NCI-H146 treated with DMSO at 0.1 percent for 48 hours (cell line): ENCODE results near the gene AFG3L2.

Experiments used
- DNase-seq: peaks from one replicate; lab custom pipeline; 2025; ENCODE audit not compliant: unreplicated experiment; lab: John Stamatoyannopoulos, UW

AFG3L2 gene

DNA sequence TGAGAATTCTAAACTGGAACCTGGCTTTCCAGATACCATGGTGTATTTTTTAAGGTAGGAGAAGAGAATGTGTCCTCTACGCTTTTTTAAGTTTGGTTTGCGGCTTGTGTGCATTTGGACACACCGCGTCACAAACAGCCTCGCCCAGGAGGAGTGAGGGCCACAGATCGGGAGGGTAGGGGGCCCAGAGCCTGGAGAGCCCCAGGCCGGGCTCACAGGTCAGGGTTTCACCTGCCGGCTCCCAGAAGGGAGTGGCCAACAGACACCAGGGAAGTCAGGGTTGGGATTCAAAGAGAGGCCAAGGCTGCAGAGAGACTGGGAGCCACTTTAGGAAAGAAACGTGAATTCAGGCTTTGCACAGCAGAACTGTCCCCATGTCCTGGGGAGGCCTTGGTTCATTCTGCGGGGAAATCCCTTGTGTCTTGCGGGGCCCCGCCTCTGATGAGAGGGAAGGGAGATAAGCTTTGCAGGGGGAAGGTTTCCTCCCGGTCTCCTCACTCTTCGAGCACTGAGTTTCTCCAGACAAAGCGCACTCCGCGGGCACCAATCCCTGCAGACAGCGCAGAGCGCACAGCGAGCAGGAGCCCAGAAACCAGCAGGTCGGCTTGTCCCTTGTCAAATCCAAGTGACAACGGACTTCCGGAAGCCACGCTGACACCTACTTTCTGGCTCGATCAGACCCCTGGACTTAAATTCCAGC, 70.9 kb downstream of the AFG3L2 start:
- no peak for DNase-seq

- DNase-seq = no peak
Measured at GRCh38 chr18:12305211-12305610, 71.8 kb downstream of the AFG3L2 start.

DNA sequence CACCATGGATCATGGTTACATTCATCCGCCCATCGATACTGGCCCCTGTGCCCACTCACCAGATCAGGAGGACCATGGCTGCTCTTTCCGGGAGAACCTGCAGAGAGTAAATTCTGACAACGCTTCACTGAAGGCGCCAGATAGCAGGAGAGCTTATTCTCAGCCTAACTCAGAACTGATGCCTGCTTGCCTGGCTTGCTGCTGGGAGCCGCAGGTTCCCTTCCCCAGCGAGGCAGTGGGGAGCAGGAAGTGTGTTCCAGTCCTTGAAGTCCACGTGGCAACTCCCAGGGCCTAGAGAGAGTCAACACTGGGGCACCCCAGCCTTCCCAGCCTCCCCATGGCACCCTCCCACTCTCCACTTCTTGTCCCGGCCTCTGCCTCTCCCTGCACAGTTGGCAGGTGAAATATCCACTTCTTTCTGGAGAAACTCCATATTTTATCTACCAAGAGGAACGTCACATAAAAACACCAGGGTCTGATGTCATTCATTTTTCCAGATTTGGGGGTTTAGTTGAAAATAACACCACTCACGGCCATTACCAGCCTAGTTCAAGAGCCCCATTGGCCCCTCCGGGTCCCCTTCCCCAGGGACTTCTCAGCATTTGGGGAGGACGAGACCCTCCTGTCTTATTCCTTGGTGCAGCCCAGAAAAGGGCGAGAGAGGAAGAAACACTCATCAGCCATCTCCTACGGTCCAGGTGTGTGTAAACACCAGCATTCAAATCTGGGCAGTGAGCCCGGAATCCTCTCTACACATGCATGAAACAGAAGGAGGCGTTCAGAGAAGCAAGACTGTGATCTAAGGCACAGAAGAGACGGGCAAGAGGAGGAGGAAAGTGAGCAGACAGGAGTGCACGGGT, 72.4 kb downstream of the AFG3L2 start:
- DNase-seq = no peak

DNA sequence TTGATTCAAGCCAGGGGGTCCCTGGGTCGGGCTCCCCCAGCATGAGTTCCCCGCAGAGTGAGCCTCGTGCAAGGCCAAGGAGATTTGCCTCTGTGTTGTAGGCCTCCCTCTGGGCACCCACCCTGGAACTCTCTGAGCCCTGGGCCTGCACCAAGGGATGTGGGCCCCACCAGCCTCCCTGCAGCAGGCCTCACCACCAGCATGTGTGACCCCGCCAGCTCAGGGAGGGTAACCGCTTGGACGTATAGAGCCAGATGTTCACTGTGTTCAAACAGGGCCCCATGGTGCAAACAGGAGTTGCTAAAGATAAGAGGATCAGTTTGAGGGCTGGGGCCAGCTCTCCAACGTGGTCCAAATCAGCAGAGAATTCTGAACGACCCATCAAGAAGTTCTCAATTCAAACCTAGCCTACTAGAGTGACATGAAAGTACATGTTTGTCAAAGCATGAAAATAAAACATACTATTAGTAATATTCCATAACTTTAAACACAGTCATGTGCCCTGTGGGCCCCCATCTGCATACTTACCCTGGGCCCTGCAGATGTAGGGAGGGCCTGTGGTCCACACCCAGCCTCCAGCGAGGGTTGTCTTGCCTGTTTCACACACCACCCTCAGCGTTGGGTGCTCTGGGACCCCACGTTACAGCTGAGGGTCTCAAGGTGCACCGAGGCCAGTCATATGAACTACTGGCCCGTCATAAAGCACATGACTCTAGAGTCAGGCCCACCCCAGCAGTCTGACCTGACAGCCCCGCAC, 74.5 kb downstream of the AFG3L2 start:
- no peak for DNase-seq

DNA sequence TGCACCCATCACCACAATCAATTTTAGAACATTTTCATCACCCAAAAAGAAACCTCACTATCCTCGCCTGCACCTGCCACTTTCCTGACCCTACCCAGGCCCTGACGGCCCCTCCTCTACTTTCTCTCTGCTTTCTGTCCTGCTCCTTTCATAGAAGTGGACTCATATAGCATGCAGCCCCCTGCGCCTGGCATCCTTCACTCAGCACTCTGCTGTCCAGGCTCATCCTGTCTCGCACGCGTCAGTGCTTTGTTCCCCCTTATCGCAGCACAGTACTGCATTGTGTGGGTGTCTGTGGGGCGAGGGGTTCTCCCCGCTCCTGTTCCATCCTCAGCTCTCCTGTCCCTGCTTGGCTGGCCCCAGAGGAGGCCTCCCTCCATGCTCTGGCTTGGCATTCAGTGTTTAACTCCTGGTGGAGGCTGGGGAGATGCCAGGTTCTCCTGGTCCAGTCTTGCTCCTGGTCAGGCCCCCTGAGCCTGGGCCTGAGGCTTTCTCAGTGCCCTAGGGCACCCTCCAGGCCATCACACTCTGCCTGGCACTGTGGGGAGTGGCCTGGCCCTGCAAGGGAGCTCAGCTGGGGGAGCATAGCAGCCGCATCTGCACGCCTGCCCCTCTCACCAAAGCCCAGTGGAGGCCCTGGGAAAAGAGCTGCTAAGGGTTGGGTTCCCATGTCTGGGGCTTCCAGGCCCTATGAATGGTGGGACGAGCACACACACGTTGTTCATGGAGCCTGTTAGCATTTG, 75.6 kb downstream of the AFG3L2 start:
- no peak for DNase-seq

GRCh38 chr18:12299862-12300261, 77.2 kb downstream of the AFG3L2 start:
- DNase-seq = no peak

GRCh38 chr18:12296457-12296856, 80.6 kb downstream of the AFG3L2 start:
- no peak for DNase-seq

- DNase-seq = no peak
Measured at GRCh38 chr18:12296087-12296403, 81.0 kb downstream of the AFG3L2 start.

GRCh38 chr18:12295389-12296086, 81.5 kb downstream of the AFG3L2 start:
- DNase-seq = no peak

DNA sequence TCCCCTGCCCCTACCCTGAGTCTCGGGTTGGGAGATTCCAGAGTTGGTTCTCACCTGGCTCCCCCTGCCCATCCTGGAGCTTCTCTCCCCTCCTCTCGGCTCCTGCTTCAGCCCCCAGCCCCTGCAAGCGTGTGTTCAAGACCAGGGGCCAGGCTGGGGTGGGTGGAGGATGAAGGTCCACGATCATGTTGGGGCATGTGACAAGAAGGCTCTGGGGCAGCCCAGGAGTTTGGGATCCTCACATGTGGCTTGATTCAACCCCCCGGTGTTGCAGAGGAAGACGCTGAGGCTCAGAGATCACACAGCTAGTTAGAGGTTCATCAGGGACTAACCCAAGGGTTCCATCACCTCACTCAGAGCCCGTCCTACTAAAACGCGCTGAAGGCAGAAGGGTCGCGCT, 83.2 kb downstream of the AFG3L2 start:
- no peak for DNase-seq

DNA sequence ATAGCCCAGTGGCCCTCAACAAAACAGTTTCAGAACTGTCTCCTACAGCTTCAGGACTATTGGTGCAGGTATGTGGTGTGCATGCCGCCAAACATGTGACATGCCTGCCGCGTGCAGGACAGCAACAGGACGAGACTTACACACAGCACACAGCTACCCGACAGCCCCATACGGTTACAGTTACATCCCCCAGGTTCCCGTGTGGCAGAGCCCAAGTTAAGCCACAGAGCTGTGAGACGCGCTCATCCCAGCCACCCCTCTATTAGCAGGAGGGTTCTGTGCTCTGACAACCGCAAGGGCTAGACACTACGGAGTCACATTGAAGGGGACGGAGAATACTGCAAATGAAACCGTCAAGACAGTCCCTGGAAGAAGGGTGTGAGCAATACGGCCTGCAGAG, 85.3 kb downstream of the AFG3L2 start:
- DNase-seq = no peak

DNA sequence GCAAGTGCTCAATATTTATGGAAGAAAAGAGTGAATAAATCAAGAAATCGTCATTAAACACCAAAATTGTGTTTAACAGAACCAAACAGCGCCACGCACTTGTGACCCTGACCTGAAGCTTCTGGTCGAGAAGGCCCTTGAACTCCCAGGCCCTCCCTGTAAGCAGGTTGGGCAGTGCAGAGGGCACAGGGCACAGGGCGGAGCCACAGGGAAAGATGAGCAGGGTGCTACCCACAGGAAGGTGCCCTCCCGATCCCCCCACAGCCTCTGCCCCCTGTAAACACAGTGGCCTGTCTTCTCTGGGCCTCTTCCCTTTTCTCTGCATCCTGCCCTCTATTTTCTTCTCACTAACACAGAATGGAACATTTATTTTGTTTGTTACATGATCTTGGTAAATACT, 85.9 kb downstream of the AFG3L2 start:
- no peak for DNase-seq

DNA sequence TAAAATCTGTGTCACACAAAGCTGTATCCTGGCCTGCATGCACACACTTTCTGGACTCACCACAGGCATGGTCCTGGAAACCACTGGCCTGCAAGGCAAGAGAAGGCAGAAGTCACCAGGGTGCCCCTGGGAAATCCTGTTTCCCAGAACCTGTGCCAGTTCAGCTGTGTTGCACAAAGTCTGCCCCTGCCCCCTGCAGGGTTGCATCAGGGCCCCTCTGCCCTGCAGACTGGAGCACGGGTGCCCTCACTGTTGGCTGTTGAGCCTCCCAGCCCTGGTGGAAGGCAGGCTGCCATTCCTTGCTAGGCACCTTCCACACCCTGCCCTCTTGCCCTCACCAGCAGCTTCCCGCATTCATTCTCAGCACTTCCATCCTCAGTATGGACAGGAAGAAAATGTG, 86.9 kb downstream of the AFG3L2 start:
- DNase-seq = no peak

GRCh38 chr18:12288403-12288755, 88.6 kb downstream of the AFG3L2 start:
- DNase-seq = no peak

GRCh38 chr18:12287684-12288402, 89.2 kb downstream of the AFG3L2 start:
- DNase-seq = peak; percentile 45

DNA sequence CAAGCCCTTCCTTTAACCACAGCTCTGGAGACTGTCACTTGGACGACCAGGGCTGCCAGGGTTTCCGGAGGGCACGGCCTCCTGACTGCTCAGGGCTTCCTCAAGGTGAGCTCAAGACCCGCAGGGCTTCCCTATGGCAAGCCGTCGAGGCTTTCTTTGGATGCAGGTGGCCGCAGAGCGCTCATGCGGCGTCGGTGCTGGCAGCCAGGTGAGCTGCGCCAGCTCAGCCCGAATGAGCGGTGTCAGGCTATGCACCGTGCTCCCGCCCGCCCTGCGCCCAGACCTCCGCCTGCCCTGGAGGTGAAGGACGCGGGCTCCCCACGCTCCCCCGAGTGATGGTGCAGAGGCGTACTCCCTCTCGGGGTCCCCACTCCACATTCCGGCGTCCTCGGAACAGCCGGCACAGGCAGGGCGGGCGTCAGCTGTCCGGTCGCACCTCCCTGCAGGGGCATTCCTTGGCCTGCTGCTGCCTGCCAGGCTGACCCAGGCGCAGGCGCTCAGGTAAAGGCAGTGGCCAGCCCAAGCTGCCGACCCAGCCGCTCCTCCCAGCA, 89.8 kb downstream of the AFG3L2 start:
- DNase-seq = no peak

DNA sequence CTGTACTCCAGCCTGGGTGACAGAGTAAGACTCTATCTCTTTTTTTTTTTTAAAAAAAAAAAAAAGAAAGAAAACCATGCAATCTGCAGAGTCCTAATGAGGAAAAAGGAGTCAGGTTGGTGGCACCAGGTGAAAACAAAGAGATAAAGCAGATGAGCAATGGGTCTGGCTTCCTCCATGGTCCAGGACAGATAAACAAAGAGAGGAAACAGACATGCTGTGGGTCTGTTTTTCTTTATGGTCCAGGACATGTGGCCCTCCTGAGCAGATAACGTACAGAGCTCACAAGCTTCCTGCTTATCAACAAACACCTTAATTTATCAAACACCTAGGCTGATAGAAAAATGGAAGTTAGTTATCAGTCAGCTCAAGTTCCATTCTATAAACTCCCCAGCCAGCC, 93.4 kb downstream of the AFG3L2 start:
- no peak for DNase-seq

DNA sequence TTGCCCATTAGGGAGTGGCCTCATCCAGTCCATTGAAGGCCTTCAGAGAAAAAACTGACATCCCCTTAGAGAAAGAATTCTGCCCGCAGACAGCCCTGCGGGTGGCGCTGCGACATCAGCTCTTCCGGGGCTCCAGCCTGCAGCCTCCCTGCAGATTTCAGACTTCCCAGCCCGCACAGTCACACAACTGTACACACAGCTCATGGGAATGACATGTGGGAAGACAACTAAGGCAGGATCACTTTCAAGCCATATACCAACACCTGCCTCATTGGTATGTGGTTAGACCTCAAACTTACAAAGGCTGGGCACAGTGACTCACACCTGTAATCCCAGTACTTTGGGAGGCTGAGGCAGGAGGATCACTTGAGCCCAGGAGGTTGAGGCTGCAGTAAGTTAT, 93.8 kb downstream of the AFG3L2 start:
- no peak for DNase-seq

DNA sequence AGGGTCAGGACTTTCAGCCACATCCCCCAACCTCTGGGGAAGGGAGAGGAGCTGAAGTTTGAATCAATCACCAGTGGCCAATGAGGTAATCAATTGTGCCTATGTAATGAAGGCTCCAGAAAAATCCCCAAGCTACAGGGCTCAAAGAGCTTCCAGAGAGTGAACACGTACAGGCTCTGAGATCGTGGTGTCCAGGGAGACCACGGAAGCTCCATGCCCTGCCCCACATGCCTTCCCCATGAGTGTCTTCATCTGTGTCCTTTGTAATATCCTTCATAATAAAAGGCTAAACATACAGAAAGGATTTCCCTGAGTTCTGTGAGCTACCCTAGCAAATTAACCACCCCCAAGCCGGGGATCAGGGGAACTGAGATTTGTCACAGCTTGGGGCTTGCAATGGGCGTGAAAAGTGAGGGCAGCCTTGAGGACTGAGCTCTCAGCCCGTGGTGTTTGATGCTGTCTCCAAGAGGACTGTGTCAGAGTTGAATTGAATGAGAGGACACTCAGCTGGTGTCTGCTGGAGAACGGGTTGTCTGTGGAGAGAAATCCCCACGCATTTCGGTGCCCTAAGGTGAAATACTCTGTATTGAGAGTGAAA, 94.5 kb downstream of the AFG3L2 start:
- no peak for DNase-seq
